Progenitor cell of endocrine pancreas (in vitro differentiated cells): ENCODE results near the gene TCP10L. TPM values are rescaled to one million over a fixed set of nuclear protein-coding genes. Genes with fewer than 3 reads are reported as not detected.

Experiments used
- DNase-seq: peaks from one replicate; pipeline ENCODE4 v3.0.0; 2021; ENCODE audit warnings: low spot score; ENCODE audit not compliant: unreplicated experiment
- H3K27ac Mint-ChIP-seq: 2 replicates; pipeline ENCODE4 v1.8.0; 2021; ENCODE audit warnings: mild to moderate bottlenecking, moderate library complexity, mixed read lengths
- H3K27me3 Mint-ChIP-seq: 2 replicates; pipeline ENCODE4 v1.8.0; 2021; ENCODE audit warnings: mixed read lengths
- H3K36me3 Mint-ChIP-seq: 2 replicates; pipeline ENCODE4 v1.8.0; 2022; ENCODE audit warnings: mixed read lengths; ENCODE audit not compliant: insufficient read depth
- H3K4me1 Mint-ChIP-seq: 2 replicates; pipeline ENCODE4 v1.8.0; 2021; ENCODE audit warnings: low read depth, mixed read lengths
- H3K4me3 Mint-ChIP-seq: 2 replicates; pipeline ENCODE4 v1.8.0; 2021; ENCODE audit warnings: low read depth, mild to moderate bottlenecking, moderate library complexity, mixed read lengths
- H3K9me3 Mint-ChIP-seq: 2 replicates; pipeline ENCODE4 v1.8.0; 2021; ENCODE audit warnings: low read depth, mixed read lengths
- CTCF ChIP-seq: fragments of 200-600 bp; sonication (generic); IDR thresholded peaks from one replicate; pipeline ENCODE4 v1.5.0; 2021; ENCODE audit warnings: antibody characterized with exemption, mild to moderate bottlenecking; ENCODE audit not compliant: unreplicated experiment
- total RNA-seq: library from RNA; stranded (reverse); gene quantifications from 2 replicates; pipeline ENCODE4 v1.2.1, GENCODE V29; 2021

TCP10L gene
- total RNA-seq, 1 donor from 2014 or later: 3.2 TPM

- no peaks in the 10 kb centered on the region for H3K9me3 Mint-ChIP-seq
- H3K27ac Mint-ChIP-seq: no peak overlapping the region
- no peaks in the 10 kb centered on the region for H3K36me3 Mint-ChIP-seq
- no peak for DNase-seq
- no peak for TF ChIP-seq CTCF
- no peaks in the 10 kb centered on the region for H3K27me3 Mint-ChIP-seq
- H3K4me3 Mint-ChIP-seq: no peak overlapping the region
- H3K4me1 Mint-ChIP-seq: no peaks in the 10 kb centered on the region
Observed at GRCh38 chr21:32537569-32537881, 47.8 kb downstream of the TCP10L start.

- no peak for TF ChIP-seq CTCF
- peaks cover 1% of the 10 kb centered on the region for H3K36me3 Mint-ChIP-seq
- peaks cover 4% of the 10 kb centered on the region for H3K9me3 Mint-ChIP-seq
- H3K27ac Mint-ChIP-seq: no peak overlapping the region
- DNase-seq: no peak
- H3K27me3 Mint-ChIP-seq: no peaks in the 10 kb centered on the region
- no peak overlapping the region for H3K4me3 Mint-ChIP-seq
- H3K4me1 Mint-ChIP-seq: no peaks in the 10 kb centered on the region
Observed at GRCh38 chr21:32535612-32536011, 49.7 kb downstream of the TCP10L start.

GRCh38 chr21:32534113-32534512 lies 51.2 kb downstream of the TCP10L start:
- Mint-ChIP-seq H3K27me3 (no peaks in the 10 kb centered on the region), H3K4me1 (no peaks in the 10 kb centered on the region), H3K27ac (no peak overlapping the region), H3K36me3 (peaks cover 1% of the 10 kb centered on the region), H3K4me3 (no peak overlapping the region), H3K9me3 (peaks cover 7% of the 10 kb centered on the region)
- DNase-seq: no peak
- TF ChIP-seq CTCF: no peak

- Mint-ChIP-seq H3K9me3 (peaks cover 7% of the 10 kb centered on the region), H3K27ac (no peak overlapping the region), H3K4me3 (no peak overlapping the region), H3K36me3 (peaks cover 1% of the 10 kb centered on the region), H3K4me1 (no peaks in the 10 kb centered on the region), H3K27me3 (no peaks in the 10 kb centered on the region)
- TF ChIP-seq CTCF: no peak
- no peak for DNase-seq
Observed at GRCh38 chr21:32533611-32534010, 51.7 kb downstream of the TCP10L start.

GRCh38 chr21:32533053-32533452 lies 52.3 kb downstream of the TCP10L start:
- H3K9me3 Mint-ChIP-seq: peaks cover 7% of the 10 kb centered on the region
- H3K4me3 Mint-ChIP-seq: no peak overlapping the region
- H3K36me3 Mint-ChIP-seq: peaks cover 1% of the 10 kb centered on the region
- no peaks in the 10 kb centered on the region for H3K27me3 Mint-ChIP-seq
- no peak for TF ChIP-seq CTCF
- no peak for DNase-seq
- no peak overlapping the region for H3K27ac Mint-ChIP-seq
- H3K4me1 Mint-ChIP-seq: no peaks in the 10 kb centered on the region
